Thyroid gland (tissue), 4 donors: ENCODE data around the gene SPAG6.
A peak's percentile ranks its signal among the peaks of the same experiment; 100 is the strongest.

ENCODE experiments used
- CTCF ChIP-seq, 6 experiments: fragments of 200-600 bp in 3 of 6; fragments of 450-650 bp in 3 of 6; sonication (generic) in 3 of 6; IDR thresholded peaks; one replicate each; pipeline ENCODE4 v1.5.1; 2016 to 2019; ENCODE audit warnings: antibody characterized with exemption in 6 of 6, mild to moderate bottlenecking in 2 of 6, inconsistent platforms in 1 of 6, moderate library complexity in 1 of 6
- POLR2A ChIP-seq, 2 donors: fragments of 450-650 bp; IDR thresholded peaks; one replicate each; pipeline ENCODE4 v1.6.1; 2017; ENCODE audit warnings: antibody characterized with exemption in 2 of 2, mild to moderate bottlenecking in 2 of 2, moderate library complexity in 1 of 2

- peak in 2 of 6 experiments; percentile 15 to 21 for TF ChIP-seq CTCF (IDR thresholded peaks at IDR 0.05)
- no peak for TF ChIP-seq POLR2A (IDR thresholded peaks at IDR 0.05)
Observed at GRCh38 chr10:22335173-22335933, 9.9 kb upstream of the SPAG6 start.
